Ascending aorta (tissue), 2 donors: Measurements from ENCODE around the gene BAHCC1. TPM values are rescaled to one million over a fixed set of nuclear protein-coding genes. Genes with fewer than 3 reads are reported as not detected.
"Not testable (repeated sequence)": the region's sequence is repeated elsewhere in the genome, so short reads cannot be mapped to it uniquely, and the experiment has no call there.

Experiments
- DNase-seq, 2 donors: peaks; one replicate each; pipeline ENCODE4 v3.0.0-alpha.2; 2019; ENCODE audit warnings: low spot score in 2 of 2
- H3K27ac ChIP-seq, 2 donors: fragments of 200-600 bp; sonication (generic); one replicate each; pipeline ENCODE4 v1.5.1; 2016 to 2017; ENCODE audit warnings: mild to moderate bottlenecking in 1 of 2
- H3K27me3 ChIP-seq: fragments of 200-600 bp; sonication (generic); one replicate; pipeline ENCODE4 v1.5.1; 2017
- H3K36me3 ChIP-seq, 2 donors: fragments of 200-600 bp; sonication (generic); one replicate each; pipeline ENCODE4 v1.5.1; 2016
- H3K4me1 ChIP-seq, 2 donors: fragments of 200-600 bp; sonication (generic); one replicate each; pipeline ENCODE4 v1.5.1; 2016 to 2017; ENCODE audit warnings: mild to moderate bottlenecking in 1 of 2
- H3K4me3 ChIP-seq, 2 donors: fragments of 200-600 bp; sonication (generic); one replicate each; pipeline ENCODE4 v1.5.1; 2016 to 2017; ENCODE audit warnings: mild to moderate bottlenecking in 1 of 2
- H3K9me3 ChIP-seq, 2 donors: fragments of 200-600 bp; sonication (generic); one replicate each; pipeline ENCODE4 v1.5.1; 2016
- intact Hi-C: fragments of 100-400 bp; cut with DNase I; formaldehyde crosslinking; loops from one replicate; pipeline ENCODE4 v1.15.1; 2023
- total RNA-seq: library from RNA; depleted of rRNA; stranded (reverse); fragments of >200 nt; gene quantifications from one replicate; pipeline ENCODE4 v1.1.0, GENCODE V29; 2016
- TF ChIP-seq, protein P1 (sequence below), 3 experiments: fragments of 200-600 bp in 2 of 3; fragments of 450-650 bp in 1 of 3; sonication (generic) in 2 of 3; IDR thresholded peaks; one replicate each; pipeline ENCODE4 v1.5.1; 2016 to 2019; ENCODE audit warnings: antibody characterized with exemption in 3 of 3, mild to moderate bottlenecking in 1 of 3, moderate library complexity in 1 of 3

The BAHCC1 gene
- total RNA-seq, 1 donor from 2014 or later = 29.1 TPM

DNA sequence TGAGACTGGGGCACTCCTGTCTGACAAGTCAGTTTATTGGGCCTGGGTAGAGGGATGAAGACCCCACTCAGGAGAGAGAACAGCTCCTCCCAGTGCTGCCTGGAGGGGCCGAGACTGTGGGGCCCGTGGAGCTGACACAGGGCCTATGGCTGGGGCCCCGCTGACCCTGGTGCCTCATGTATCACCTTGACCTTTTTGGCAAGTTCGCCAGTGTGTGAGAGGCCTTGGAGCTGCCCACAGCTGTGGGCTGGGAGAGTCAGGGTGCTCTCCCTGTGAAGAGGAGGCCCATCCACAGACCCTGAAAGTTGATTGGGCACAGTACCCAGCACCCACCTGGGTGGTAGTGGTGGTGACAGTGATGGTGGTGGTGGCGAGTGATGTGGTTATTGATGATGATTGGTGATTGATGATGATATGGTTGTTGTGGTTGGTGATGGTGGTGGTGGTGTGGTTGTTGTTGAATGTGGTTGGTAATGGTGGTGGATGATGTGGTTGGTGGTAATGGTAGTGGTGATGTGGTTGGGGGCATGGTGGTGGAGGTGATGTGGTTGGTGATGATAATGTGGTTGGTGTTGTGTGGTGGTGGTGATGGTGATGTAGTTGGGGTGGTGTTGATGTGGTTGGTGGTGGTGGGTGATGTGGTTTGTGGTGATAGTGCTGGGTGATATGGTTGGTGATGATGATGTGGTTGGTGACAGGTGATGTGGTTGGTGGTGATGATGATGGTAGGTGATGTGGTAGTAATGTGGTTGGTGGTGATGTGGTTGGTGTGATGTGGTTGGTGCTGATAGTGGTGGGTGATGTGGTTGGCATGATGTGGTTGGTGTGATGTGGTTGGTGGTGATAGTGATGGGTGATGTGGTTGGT, 29.1 kb downstream of the BAHCC1 start:
- H3K9me3 ChIP-seq = no peaks in the 10 kb centered on the region
- DNase-seq = no peak
- peak overlapping the region; percentile 91 to 100 for H3K27ac ChIP-seq
- no peaks in the 10 kb centered on the region for H3K36me3 ChIP-seq
- H3K27me3 ChIP-seq = no peaks in the 10 kb centered on the region
- intact Hi-C loops = loop anchor here (5.0 kb wide), 1 partner anchor 173 kb away; no protein-coding TSS in a partner anchor
- no peak overlapping the region for H3K4me3 ChIP-seq
- TF ChIP-seq, protein P1, sequence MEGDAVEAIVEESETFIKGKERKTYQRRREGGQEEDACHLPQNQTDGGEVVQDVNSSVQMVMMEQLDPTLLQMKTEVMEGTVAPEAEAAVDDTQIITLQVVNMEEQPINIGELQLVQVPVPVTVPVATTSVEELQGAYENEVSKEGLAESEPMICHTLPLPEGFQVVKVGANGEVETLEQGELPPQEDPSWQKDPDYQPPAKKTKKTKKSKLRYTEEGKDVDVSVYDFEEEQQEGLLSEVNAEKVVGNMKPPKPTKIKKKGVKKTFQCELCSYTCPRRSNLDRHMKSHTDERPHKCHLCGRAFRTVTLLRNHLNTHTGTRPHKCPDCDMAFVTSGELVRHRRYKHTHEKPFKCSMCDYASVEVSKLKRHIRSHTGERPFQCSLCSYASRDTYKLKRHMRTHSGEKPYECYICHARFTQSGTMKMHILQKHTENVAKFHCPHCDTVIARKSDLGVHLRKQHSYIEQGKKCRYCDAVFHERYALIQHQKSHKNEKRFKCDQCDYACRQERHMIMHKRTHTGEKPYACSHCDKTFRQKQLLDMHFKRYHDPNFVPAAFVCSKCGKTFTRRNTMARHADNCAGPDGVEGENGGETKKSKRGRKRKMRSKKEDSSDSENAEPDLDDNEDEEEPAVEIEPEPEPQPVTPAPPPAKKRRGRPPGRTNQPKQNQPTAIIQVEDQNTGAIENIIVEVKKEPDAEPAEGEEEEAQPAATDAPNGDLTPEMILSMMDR (IDR thresholded peaks at IDR 0.05) = no peak
- H3K4me1 ChIP-seq = peaks cover 61 to 72% of the 10 kb centered on the region in 2 donors

DNA sequence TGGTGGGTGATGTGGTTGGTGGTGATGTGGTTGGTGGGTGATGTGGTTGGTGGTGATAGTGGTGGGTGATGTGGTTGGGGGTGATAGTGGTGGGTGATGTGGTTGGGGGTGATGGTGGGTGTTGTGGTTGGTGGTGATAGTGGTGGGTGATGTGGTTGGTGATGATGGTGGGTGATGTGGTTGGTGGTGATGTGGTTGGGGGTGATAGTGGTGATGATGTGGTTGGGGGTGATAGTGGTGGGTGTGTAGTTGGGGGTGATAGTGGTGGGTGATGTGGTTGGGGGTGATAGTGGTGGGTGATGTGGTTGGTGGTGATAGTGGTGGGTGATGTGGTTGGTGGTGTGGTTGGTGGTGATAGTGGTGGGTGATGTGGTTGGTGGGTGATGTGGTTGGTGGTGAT, 29.8 kb downstream of the BAHCC1 start:
- not testable (repeated sequence) for H3K9me3 ChIP-seq, DNase-seq, H3K4me3 ChIP-seq, H3K27ac ChIP-seq, H3K36me3 ChIP-seq, H3K27me3 ChIP-seq
- intact Hi-C loops = loop anchor here (5.0 kb wide), 1 partner anchor 172 kb away; no protein-coding TSS in a partner anchor
- peaks cover 64 to 75% of the 10 kb centered on the region in 2 donors for H3K4me1 ChIP-seq

DNA sequence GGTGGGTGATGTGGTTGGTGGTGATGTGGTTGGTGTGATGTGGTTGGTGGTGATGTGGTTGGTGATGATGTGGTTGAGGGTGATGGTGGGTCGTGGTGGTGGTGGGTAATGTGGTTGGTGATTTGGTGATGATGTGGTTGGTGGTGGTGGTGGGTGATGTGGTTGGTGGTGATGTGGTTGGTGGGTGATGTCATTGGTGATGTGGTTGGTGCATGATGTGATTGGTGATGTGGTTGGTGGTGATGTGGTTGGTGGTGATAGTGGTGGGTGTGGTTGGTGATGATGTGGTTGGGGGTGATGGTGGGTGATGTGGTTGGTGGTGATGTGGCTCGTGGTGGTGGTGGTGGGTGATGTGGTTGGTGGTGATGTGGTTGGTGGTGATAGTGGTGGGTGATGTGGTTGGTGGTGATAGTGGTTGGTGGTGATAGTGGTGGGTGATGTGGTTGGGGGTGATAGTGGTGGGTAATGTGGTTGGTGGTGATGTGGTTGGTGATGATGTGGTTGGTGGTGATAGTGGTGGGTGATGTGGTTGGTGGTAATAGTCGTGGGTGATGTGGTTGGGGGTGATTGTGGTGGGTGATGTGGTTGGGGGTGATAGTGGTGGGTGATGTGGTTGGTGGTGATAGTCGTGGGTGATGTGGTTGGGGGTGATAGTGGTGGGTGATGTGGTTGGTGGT, 30.6 kb downstream of the BAHCC1 start:
- not testable (repeated sequence) for H3K27me3 ChIP-seq, H3K4me3 ChIP-seq, H3K27ac ChIP-seq, DNase-seq, H3K9me3 ChIP-seq, H3K36me3 ChIP-seq
- H3K4me1 ChIP-seq = peaks cover 58 to 72% of the 10 kb centered on the region in 2 donors
- intact Hi-C loops = loop anchor here (2.0 to 5.0 kb wide), 2 partner anchors 31 to 171 kb away; partner anchors contain the start of gene BAHCC1

DNA sequence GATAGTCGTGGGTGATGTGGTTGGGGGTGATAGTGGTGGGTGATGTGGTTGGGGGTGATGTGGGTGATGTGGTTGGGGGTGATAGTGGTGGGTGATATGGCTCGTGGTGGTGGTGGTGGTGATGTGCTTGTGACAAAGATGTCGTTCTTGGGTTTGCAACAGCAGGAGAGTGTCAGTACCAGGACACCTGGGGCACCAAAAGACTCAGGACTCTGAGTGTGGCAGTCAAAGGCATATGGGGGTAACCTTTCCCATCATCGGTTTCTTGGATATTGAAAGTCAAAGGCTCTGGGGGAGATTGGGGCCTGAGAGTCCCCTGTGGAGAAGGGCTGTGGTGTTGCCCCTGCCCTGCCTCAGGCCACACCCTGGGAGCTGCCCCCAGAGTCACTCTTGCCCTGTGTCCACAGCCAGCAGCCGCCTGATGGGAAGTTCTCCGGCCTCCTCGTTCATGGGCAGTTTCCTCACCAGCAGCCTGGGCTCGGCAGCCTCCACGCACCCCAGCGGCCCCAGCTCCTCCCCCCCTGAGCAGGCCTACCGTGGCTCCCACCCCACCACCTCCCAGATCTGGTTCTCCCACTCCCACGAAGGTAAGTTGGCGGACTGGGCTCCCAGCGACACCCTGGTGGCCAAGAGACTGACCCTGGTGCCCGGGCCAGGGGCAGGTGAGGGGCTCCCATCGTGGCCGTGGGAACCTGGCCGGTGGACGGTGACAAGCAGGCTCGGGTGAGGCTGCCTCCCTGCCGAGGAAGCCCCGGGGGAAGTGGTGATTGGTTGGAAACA, 31.3 kb downstream of the BAHCC1 start:
- Histone ChIP-seq H3K4me1 (peaks cover 50 to 66% of the 10 kb centered on the region in 2 donors), H3K27me3 (no peaks in the 10 kb centered on the region), H3K27ac (peak overlapping the region; percentile 70 to 75), H3K9me3 (no peaks in the 10 kb centered on the region), H3K4me3 (peak overlapping the region in 1 of 2 donors; percentile 50), H3K36me3 (no peaks in the 10 kb centered on the region)
- intact Hi-C loops = loop anchor here (2.0 to 5.0 kb wide), 2 partner anchors 32 to 171 kb away; partner anchors contain the start of gene BAHCC1
- TF ChIP-seq, protein P1 (IDR thresholded peaks at IDR 0.05) = no peak
- DNase-seq = no peak

DNA sequence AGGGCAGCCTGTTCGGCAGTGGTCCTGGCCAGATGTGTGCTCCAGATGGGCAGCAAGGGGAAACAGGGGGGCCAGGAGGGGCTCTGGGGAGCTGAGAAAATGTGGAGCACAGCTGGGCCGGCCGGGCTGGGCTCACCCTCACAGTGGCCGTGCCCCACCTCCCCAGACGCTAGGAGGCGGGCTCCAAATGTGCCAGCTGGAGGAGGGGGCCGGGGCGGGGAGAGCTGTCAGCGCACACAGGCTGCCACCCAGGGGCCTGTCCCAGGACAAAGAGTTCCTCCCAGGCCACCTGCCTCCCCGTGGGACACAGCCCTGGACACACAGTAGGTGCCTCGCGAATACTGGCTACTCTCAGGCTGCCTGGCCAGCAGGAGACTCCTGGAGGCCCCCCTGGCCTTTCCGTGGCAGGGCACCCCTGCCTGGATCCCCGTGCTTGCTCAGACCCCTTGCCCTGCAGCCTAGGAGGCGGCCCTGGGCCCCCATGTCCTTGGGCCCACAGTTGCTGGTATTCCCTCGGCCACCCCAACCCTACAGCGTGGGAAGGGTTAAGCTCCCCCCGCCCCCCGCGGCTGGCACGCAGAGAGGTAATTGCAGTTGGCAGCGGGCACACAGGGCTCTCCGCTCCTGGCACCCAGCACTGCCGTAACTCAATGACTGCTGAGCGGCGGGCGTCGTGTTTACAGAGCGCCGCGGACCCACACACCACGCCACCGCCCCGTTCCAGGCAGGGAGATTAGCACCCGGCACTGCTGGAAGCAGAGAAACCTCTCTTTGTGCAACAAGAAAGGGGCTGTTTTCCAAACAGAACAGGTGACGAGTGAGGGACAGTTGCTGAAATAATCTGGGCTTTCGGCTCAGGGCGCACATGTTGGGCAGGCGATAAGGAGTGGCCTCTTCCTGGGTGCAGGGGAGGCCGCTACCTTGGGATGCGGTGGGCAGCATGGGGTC, 32.2 kb downstream of the BAHCC1 start:
- peaks cover 42 to 58% of the 10 kb centered on the region in 2 donors for H3K4me1 ChIP-seq
- H3K27me3 ChIP-seq = no peaks in the 10 kb centered on the region
- intact Hi-C loops = loop anchor here (2.0 to 5.0 kb wide), 3 partner anchors 33 to 170 kb away; partner anchors contain the start of gene BAHCC1
- H3K36me3 ChIP-seq = no peaks in the 10 kb centered on the region
- H3K4me3 ChIP-seq = peak overlapping the region; percentile 19 to 50
- H3K27ac ChIP-seq = peak overlapping the region; percentile 70 to 75
- no peaks in the 10 kb centered on the region for H3K9me3 ChIP-seq
- DNase-seq = no peak
- TF ChIP-seq, protein P1 (IDR thresholded peaks at IDR 0.05) = peak in 1 of 3 experiments; percentile 16
